Body of pancreas (tissue), 4 donors: ENCODE data around the gene CSNK1E. TPM values are rescaled to one million over a fixed set of nuclear protein-coding genes. Genes with fewer than 3 reads are reported as not detected.

Experiments
- ATAC-seq: fragments of 150-250 bp; one replicate; pipeline ENCODE4 v1.9.1; 2016
- DNase-seq, 4 donors: peaks; one replicate each; pipeline ENCODE4 v3.0.0-alpha.2; 2019
- H3K27ac ChIP-seq, 4 donors: fragments of 200-600 bp; sonication (generic); 1 replicate in 3 of 4; 2 replicates in 1 of 4; pipeline versions ENCODE4 v1.5.1 to v1.6.1; 2016 to 2019; ENCODE audit warnings: mild to moderate bottlenecking in 1 of 4, mixed read lengths in 1 of 4, moderate library complexity in 1 of 4
- H3K27me3 ChIP-seq, 2 donors: fragments of 200-600 bp; sonication (generic); one replicate each; pipeline ENCODE4 v1.6.0; 2016; ENCODE audit warnings: mild to moderate bottlenecking in 1 of 2
- H3K36me3 ChIP-seq, 2 donors: fragments of 200-600 bp; sonication (generic); replicated peaks in 1 of 2; 2 replicates each; pipeline ENCODE4 v1.5.1; 2016; ENCODE audit warnings: low read depth in 2 of 2; ENCODE audit not compliant: insufficient read depth in 1 of 2
- H3K4me1 ChIP-seq: fragments of 200-600 bp; sonication (generic); one replicate; pipeline ENCODE4 v1.6.0; 2016
- H3K4me3 ChIP-seq, 2 donors: fragments of 200-600 bp; sonication (generic); 1 replicate in 1 of 2; 2 replicates in 1 of 2; pipeline ENCODE4 v1.5.1; 2016 to 2019
- H3K9me3 ChIP-seq, 3 donors: fragments of 200-600 bp; sonication (generic); 1 replicate in 2 of 3; 2 replicates in 1 of 3; pipeline ENCODE4 v1.5.1; 2016
- CTCF ChIP-seq, 7 experiments: fragments of 450-650 bp in 4 of 7; fragments of 200-600 bp in 3 of 7; sonication (generic) in 3 of 7; IDR thresholded peaks; one replicate each; pipeline ENCODE4 v1.5.1; 2016 to 2019; ENCODE audit warnings: antibody characterized with exemption in 7 of 7
- POLR2A ChIP-seq, 3 donors: fragments of 450-650 bp; IDR thresholded peaks; one replicate each; pipeline ENCODE4 v1.6.1; 2016; ENCODE audit warnings: antibody characterized with exemption in 3 of 3, mild to moderate bottlenecking in 2 of 3
- WGBS, 2 donors: methylation state at CpG; one replicate each; pipeline ENCODE4 v1.1.5; 2017; 5-methylcytosine and 5-hydroxymethylcytosine counted together
- intact Hi-C: fragments of 100-400 bp; cut with DNase I; formaldehyde crosslinking; loops from one replicate; pipeline ENCODE4 v1.15.1; 2023
- total RNA-seq, 2 donors: library from RNA; depleted of rRNA; stranded (reverse); fragments of >200 nt; gene quantifications; one replicate each; pipeline ENCODE4 v1.1.0, GENCODE V29; 2016

Gene CSNK1E
- total RNA-seq, 2 donors from 2014 or later: 63.3 to 172 TPM

- no peak for TF ChIP-seq CTCF (IDR thresholded peaks at IDR 0.05)
- no peak for TF ChIP-seq POLR2A (IDR thresholded peaks at IDR 0.05)
- Histone ChIP-seq H3K27ac (no peak overlapping the region), H3K4me1 (peaks cover 8% of the 10 kb centered on the region), H3K36me3 (no peaks in the 10 kb centered on the region), H3K27me3 (no peaks in the 10 kb centered on the region), H3K9me3 (no peaks in the 10 kb centered on the region), H3K4me3 (no peak overlapping the region)
- DNase-seq: no peak
- no peak for ATAC-seq
- intact Hi-C loops: no loop called here
- 71 to 96% methylated on average over 5 to 10 of the region's 10 CpGs for WGBS, 2 donors
Observed at GRCh38 chr22:38353701-38354100, 36.5 kb upstream of the CSNK1E start.

GRCh38 chr22:38353142-38353629 lies 36.0 kb upstream of the CSNK1E start:
- 2 to 20% methylated on average over 17 to 31 of the region's 33 CpGs for WGBS, 2 donors
- H3K9me3 ChIP-seq: no peaks in the 10 kb centered on the region
- no peak overlapping the region for H3K27ac ChIP-seq
- intact Hi-C loops: no loop called here
- H3K4me3 ChIP-seq: no peak overlapping the region
- peak; percentile 91 for ATAC-seq
- no peak for TF ChIP-seq POLR2A (IDR thresholded peaks at IDR 0.05)
- peak; percentile 87 to 99 (median 97) for TF ChIP-seq CTCF (IDR thresholded peaks at IDR 0.05)
- peak; percentile 68 to 81 (median 74) for DNase-seq
- H3K27me3 ChIP-seq: no peaks in the 10 kb centered on the region
- no peaks in the 10 kb centered on the region for H3K36me3 ChIP-seq
- peaks cover 8% of the 10 kb centered on the region for H3K4me1 ChIP-seq

- Histone ChIP-seq H3K4me1 (peaks cover 8% of the 10 kb centered on the region), H3K36me3 (no peaks in the 10 kb centered on the region), H3K27ac (no peak overlapping the region), H3K27me3 (no peaks in the 10 kb centered on the region), H3K4me3 (no peak overlapping the region), H3K9me3 (no peaks in the 10 kb centered on the region)
- DNase-seq (no peak), ATAC-seq (no peak)
- WGBS, 2 donors: 64 to 78% methylated on average over 4 of the region's 4 CpGs
- intact Hi-C loops: no loop called here
- TF ChIP-seq POLR2A (IDR thresholded peaks at IDR 0.05) (no peak), CTCF (IDR thresholded peaks at IDR 0.05) (no peak)
Observed at GRCh38 chr22:38352436-38352835, 35.2 kb upstream of the CSNK1E start.

GRCh38 chr22:38350444-38351359 lies 33.5 kb upstream of the CSNK1E start:
- Histone ChIP-seq H3K27ac (no peak overlapping the region), H3K4me1 (peaks cover 8% of the 10 kb centered on the region), H3K9me3 (no peaks in the 10 kb centered on the region), H3K27me3 (no peaks in the 10 kb centered on the region), H3K36me3 (no peaks in the 10 kb centered on the region), H3K4me3 (no peak overlapping the region)
- intact Hi-C loops: no loop called here
- ATAC-seq (no peak), DNase-seq (no peak)
- 84 to 85% methylated on average over 9 of the region's 9 CpGs for WGBS, 2 donors
- TF ChIP-seq CTCF (IDR thresholded peaks at IDR 0.05) (no peak), POLR2A (IDR thresholded peaks at IDR 0.05) (no peak)
